HG02870 (cell line): ENCODE results near the gene ASXL1.
A peak's percentile ranks its signal among the peaks of the same experiment; 100 is the strongest.
"Not testable (repeated sequence)": the region's sequence is repeated elsewhere in the genome, so short reads cannot be mapped to it uniquely, and the experiment has no call there.

Source experiments
- ATAC-seq: cut with Tn5 transposase; IDR thresholded peaks from one replicate; pipeline ENCODE4 v1.9.1; 2021; ENCODE audit warnings: mild to moderate bottlenecking, moderate library complexity; ENCODE audit not compliant: unreplicated experiment

ASXL1 gene

GRCh38 chr20:32336918-32337347 is 21.2 kb upstream of the ASXL1 start:
- no peak for ATAC-seq

GRCh38 chr20:32337937-32338661 is 20.0 kb upstream of the ASXL1 start:
- ATAC-seq: no peak

- no peak for ATAC-seq
These were observed 19.5 kb upstream of the ASXL1 start for GRCh38 chr20:32338665-32339064.

GRCh38 chr20:32339116-32339515 is 19.0 kb upstream of the ASXL1 start:
- ATAC-seq: no peak

GRCh38 chr20:32341053-32341452 is 17.1 kb upstream of the ASXL1 start:
- not testable (repeated sequence) for ATAC-seq

- no peak for ATAC-seq
These were observed 14.7 kb upstream of the ASXL1 start for GRCh38 chr20:32343439-32343838.

GRCh38 chr20:32344835-32345506 is 13.2 kb upstream of the ASXL1 start:
- no peak for ATAC-seq

GRCh38 chr20:32348207-32348606 is 9.9 kb upstream of the ASXL1 start:
- ATAC-seq: no peak

- ATAC-seq: no peak
These were observed 7.7 kb upstream of the ASXL1 start for GRCh38 chr20:32350421-32350820.

- no peak for ATAC-seq
These were observed 5.9 kb upstream of the ASXL1 start for GRCh38 chr20:32352121-32352720.

- no peak for ATAC-seq
These were observed 4.2 kb upstream of the ASXL1 start for GRCh38 chr20:32353848-32354496.

- peak; percentile 28 for ATAC-seq
These were observed 3.3 kb upstream of the ASXL1 start for GRCh38 chr20:32354592-32355416.

- peak; percentile 31 for ATAC-seq
These were observed 2.7 kb upstream of the ASXL1 start for GRCh38 chr20:32355417-32355841.

- not testable (repeated sequence) for ATAC-seq
These were observed 2.1 kb upstream of the ASXL1 start for GRCh38 chr20:32355907-32356621.

GRCh38 chr20:32356622-32357374 is 1.3 kb upstream of the ASXL1 start:
- no peak for ATAC-seq

- peak; percentile 44 for ATAC-seq
These were observed 709 bp upstream of the ASXL1 start for GRCh38 chr20:32357375-32357868.

- no peak for ATAC-seq
These were observed 426 bp downstream of the ASXL1 start for GRCh38 chr20:32358632-32358882.

- ATAC-seq: no peak
These were observed 927 bp downstream of the ASXL1 start for GRCh38 chr20:32358883-32359632.
